GM18858 (cell line): ENCODE measurements around the gene RUNX2.

Experiments
- ATAC-seq: cut with Tn5 transposase; IDR thresholded peaks from one replicate; pipeline ENCODE4 v1.9.1; 2021; ENCODE audit not compliant: unreplicated experiment

Gene RUNX2

GRCh38 chr6:45689926-45690615 is 361.9 kb downstream of the RUNX2 start:
- ATAC-seq = no peak

DNA sequence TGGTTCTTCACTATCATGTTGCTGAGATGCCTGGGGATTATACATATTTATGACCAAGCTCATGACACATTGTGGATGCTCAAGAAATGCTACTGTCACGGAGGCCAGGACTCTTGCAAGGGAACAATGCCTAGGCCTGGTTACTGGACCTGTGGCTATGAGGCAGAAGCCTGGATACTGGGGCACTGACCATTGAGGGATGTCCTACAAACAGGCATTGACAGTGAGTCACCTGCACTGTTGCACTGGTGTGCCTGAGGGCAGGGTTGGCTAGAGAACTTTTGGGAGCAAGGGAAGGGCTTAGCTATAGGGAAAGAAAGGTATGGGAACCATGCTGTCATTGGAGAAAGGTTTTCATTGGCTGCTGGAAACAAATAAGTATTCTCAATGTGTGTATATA is 362.7 kb downstream of the RUNX2 start:
- ATAC-seq = no peak

- no peak for ATAC-seq
These were observed 363.3 kb downstream of the RUNX2 start for GRCh38 chr6:45691426-45691825.

GRCh38 chr6:45692021-45692420 is 363.9 kb downstream of the RUNX2 start:
- ATAC-seq = no peak

GRCh38 chr6:45696738-45697137 is 368.6 kb downstream of the RUNX2 start:
- ATAC-seq = no peak

DNA sequence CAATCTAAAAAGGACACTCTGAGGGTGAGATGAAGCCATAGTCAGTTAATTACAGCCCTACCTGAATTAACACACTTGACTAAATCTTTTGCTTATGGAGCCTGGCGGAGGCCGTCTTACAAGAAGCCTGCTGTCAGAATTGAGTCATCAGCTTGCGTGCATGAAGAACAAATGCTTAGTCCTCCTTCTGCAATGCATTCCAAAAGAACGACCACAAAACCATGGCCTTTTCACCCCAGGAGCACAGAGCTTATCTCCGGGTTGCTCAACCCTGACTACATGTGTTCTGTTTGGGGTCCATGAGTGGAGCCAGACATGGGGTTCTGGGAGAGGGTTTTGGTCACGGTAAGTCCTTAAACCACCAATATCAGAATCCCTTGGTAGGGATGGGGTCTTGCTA is 369.5 kb downstream of the RUNX2 start:
- ATAC-seq = peak; percentile 66

DNA sequence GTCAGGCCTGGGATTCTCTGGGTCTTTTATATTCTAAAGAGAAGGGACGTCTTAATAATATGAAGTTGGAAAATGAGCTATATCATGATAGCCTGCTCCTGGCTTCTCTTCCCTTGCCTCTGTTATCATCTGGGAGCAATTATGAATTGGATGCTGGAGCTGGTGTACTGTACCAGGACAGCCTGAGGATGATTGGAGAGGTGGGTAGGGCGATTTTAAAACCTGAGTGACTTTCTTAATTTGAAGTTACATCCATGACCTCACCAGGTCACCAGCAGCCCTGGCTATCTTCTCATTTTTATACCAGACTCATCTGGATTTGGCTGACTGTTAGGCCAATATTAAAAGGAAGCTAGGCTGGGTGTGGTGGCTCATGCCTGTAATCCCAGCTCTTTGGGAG is 369.9 kb downstream of the RUNX2 start:
- no peak for ATAC-seq

DNA sequence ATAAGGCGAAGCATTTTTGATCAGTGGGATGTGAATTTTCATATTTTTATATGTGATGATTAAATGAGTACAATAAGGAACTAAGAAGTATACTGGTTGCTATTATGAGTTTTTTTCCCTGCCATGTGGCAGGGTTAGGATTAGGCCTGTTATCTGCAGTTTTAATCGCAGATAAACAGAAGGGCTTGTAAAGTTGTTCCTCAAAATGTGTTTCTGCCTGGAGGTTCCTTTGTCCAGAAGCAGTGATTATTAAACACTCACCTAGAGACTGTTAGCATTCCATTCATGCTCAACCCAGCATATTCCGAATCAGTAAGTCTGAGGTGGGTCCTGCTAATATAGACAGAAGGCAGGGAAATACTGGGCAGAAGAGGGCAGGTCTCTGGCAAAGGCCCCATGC is 371.5 kb downstream of the RUNX2 start:
- ATAC-seq = no peak

GRCh38 chr6:45702849-45703739 is 375.0 kb downstream of the RUNX2 start:
- no peak for ATAC-seq

DNA sequence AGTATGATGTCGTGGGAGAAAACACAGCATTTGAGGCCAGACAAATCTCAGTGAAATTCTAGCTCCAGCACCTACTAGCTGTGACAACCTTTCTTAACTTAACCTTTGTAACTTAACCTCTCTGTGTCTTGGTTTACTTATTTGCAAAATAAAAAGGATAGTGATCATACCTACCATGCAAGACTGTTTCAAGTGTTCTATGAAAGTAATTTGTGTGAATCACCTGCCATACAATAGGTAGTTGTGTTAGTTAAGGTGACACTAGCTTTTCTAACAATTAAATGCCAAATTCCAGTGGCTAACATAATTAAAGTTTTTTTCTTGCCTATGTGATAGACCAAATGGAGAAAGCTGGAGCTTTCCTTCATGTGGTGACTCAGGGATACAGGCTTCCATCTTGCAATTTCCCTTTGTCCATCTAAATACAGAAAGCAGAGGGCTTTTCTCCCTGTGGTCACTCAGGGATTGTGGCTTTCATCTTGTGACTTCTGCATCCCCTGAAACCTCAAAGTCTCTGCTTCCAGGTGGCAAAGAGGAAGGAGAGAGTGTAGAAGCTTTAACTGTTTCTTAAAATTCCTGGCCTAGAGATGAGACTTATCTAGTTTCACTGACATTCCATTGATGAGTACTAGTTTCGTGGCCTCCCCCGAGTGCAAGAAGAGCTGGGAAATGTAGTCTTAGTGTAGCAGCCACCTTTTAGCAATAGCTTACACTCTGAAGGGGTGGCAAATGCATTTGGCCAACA is 376.1 kb downstream of the RUNX2 start:
- no peak for ATAC-seq

- ATAC-seq = no peak
These were observed 377.2 kb downstream of the RUNX2 start for GRCh38 chr6:45705137-45705855.

- peak; percentile 27 for ATAC-seq
These were observed 378.2 kb downstream of the RUNX2 start for GRCh38 chr6:45706319-45706718.

DNA sequence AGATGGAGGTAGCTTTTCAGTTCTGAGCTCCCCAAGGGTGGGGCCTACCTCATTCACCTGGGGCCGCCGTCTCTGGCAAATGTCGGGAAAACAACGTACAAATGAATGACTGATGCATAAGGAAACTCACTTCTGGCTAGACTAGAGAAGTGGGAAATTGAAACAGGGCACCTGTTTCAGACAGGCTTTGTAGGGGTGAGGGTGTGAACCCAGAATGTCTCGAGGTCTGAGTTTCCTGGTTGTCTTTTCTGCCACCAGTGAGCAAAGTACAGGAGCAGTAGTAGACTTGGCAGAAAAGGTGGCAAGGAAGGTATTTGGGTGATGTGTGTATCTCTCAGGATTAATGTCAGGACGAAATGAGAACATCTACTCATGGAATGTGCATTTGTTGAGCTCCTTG is 379.0 kb downstream of the RUNX2 start:
- no peak for ATAC-seq

- ATAC-seq = peak; percentile 66
These were observed 381.7 kb downstream of the RUNX2 start for GRCh38 chr6:45709781-45710220.

DNA sequence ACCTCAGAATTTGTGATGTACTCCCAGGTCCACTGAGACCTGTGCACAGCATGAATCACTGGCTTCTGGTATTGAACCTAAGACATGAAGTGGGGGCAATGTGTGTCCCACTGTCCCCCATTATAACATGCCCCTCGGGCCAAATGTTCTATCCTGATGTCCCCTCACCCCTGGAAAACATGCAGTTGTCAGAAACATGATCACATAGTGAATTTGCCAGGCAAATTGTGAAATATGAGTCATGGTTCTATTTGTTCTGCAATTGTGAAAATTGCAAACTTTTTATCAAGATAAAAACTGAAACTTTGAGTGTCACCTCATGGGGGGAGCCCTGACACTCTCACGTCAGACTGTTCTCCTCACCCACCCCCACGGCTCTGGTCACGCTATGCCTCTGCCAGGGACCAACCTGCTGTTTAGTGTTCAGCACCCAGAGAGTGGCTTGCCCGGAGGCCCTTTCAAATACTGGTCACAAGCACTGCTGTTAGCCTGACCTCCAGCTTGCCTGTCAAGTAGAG is 382.2 kb downstream of the RUNX2 start:
- ATAC-seq = peak; percentile 47

- ATAC-seq = no peak
These were observed 383.9 kb downstream of the RUNX2 start for GRCh38 chr6:45712076-45712475.

DNA sequence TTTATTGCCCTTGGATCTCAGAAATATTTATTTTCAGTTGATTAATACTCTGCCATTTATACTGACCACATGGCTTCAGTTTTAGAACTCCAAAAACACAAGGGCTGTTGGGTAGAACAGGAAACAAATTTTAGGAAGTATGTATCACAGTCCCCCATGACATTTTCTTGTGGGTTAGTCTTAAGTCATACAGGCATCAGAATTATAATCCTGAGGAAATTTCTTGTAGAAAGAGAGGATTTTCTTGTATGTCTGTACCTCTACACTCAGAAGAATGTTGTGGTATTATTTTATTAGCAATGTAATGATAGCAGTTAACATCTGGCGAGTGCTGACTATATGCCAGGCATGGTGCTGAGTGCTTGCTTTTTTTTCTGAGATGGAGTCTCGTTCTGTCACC is 384.7 kb downstream of the RUNX2 start:
- no peak for ATAC-seq
